ENCODE data around the gene PKD2L2.
"Not testable (repeated sequence)": the region's sequence is repeated elsewhere in the genome, so short reads cannot be mapped to it uniquely, and the experiment has no call there.

PKD2L2 gene

GRCh38 chr5:137890845-137891244 lies 1.6 kb downstream of the PKD2L2 start:
- no peak for DNase-seq

DNA sequence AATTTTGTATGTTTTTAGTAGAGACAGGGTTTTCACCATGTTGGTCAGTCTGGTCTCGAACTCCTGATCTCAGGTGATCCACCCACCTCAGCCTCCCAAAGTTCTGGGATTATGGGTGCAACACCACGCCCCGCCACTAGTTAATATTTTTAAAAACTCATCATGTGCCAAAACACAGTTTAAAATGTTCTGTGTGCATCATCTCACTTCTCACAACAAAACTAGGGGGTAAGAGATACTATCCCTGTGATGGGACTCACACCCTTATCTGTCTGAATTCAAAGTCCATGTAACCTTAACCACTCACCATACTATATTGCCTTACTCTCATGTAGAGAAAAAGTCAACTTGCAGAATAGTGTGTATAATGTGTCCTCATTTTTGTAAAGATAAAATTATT lies 2.6 kb downstream of the PKD2L2 start:
- no peak for DNase-seq

DNA sequence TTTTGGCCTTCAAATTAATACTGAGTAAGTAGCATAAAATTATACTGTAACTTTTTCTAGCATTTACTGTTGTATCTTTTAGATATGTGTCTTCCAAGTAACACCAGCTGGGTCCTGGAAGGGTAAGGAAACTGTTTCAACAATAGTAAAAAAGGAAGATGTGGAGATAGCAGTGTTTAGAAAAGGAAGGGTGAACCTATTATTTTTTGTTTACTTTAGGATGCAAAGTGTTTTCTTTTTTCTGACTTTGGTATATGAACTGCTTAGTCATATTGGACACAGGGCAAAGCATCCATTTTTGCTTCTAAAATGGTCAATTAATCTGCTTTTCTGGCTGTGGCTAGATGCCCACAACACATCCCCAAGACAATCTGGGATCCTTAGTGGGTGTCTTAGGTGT lies 5.3 kb downstream of the PKD2L2 start:
- no peak for DNase-seq

DNA sequence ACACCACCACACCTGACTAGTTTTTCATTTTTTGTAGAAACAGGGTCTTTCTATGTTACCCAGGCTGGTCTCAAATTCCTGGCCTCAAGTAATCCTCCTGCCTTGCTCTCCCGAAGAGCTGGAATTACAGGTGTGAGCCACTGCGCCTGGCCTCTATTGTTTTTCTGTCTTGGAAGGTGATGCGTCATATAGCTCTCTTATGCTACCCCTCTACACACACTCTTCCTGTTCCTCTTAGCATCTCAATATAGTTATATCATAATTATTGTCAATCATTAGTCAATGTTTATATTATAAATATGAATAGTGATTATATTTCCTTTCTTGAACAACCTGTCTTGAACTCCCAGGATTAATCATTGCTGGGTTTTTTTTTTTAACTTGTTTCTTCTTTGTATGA lies 7.3 kb downstream of the PKD2L2 start:
- no peak for DNase-seq

DNA sequence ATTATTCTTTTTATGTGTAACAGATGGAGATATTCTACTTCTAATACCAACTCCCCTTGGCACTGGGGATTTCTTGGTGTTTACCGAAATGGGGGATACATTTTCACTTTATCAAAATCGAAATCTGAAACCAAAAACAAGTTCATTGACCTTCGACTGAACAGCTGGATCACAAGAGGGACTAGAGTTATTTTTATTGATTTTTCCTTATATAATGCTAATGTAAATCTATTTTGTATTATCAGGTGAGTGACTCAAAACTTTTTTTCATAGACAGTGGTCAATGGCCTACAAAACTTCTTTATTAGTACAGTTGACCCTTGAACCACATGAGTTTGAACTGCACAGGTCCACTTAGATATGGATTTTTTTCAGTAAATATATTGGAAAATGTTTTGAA lies 10.2 kb downstream of the PKD2L2 start:
- no peak for DNase-seq

DNA sequence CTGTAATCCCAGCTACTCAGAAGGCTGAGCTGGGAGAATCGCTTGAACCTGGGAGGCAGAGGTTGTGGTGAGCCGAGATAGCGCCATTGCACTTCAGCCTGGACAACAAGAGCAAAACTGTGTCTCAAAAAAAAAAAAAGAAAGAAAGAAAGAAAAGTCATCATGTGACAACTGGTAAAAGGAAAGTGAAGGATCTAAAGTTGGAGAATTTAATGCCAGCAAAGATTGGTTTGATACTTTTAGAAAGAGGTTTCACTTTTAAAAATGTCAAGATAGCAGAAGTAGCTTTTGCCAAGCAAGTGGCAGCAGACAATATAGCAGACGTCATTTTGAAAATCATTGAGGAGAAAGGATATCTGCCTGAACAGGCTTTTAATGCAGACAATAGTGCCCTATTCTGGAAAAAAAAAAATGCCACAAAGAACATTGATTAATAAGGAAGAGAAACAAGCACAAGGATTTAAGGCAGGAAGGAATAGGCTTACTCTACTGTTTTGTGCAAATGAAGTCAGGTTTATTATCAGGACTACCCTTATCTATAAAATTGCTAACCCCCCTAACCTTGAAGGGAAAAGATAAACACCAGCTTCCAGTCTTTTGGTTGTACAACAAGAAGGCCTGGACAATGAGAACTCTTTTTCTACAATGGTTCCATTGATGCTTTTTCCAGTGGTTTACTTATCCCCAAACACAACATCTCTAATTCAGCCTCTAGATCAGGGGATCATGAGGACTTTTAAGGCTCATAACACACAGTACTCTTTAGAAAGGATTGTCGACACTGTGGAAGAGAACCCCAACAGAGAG lies 12.0 kb downstream of the PKD2L2 start:
- no peak for DNase-seq

GRCh38 chr5:137902408-137903133 lies 13.3 kb downstream of the PKD2L2 start:
- DNase-seq = no peak

DNA sequence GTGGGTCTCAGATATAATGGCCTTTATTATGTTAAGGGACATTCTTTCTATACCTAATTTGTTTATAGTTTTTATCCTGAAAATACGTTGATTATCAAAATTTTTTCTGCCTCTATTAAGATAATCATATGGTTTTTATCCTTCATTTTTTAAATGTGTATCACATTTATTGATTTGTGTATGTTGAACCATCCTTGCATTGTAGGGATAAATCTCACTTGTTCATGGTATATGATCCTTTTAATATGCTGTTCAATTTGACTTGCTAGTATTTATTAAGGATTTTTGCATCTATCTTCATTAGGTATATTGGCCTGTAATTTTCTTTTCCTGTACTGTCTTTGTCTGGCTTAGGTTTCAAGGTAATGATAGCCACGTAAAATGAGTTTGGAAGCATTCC lies 25.5 kb downstream of the PKD2L2 start:
- no peak for DNase-seq

GRCh38 chr5:137916923-137917322 lies 27.7 kb downstream of the PKD2L2 start:
- no peak for DNase-seq

GRCh38 chr5:137921931-137922330 lies 32.7 kb downstream of the PKD2L2 start:
- no peak for DNase-seq

DNA sequence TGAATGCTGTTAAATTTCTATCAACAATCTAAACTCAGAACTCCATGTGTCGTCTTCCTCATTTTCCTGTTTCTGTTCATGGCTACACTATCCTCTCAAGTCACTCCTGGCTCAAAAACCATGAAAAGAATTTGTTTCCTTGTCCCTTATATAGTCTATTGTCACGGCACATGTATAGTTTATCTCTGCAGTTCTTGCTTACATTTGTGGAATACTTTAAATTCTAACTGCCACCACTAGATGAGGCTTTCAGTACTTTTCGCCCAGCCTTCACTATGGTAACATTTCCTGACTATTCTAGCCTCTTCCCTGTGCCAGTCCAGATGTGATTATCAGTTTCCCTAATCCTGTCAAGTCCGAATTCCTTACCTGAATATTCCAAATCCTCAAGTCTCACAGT lies 34.6 kb downstream of the PKD2L2 start:
- DNase-seq = no peak

- DNase-seq = no peak
Measured at GRCh38 chr5:137932800-137933199, 43.5 kb downstream of the PKD2L2 start.

DNA sequence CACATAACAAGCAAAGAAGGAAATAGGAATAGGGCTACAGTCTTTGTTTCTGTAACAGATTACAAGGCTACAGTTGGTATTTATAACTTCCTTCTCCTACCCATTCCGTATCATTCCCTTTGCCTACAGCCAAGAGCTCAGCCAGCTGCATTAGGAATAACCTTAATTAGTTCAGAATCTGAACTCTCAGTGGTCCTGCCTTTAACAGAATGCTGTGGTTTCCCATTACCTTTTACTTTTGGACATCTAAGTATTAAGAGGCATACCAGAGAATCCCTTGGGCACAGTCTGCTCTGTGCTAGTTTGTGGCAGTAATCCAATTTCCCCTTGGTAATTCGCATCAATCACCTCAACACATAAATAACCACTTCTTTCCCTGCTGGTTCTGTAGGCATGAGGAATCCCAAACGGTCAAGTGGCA lies 44.2 kb downstream of the PKD2L2 start:
- DNase-seq = no peak

GRCh38 chr5:137935190-137935589 lies 45.9 kb downstream of the PKD2L2 start:
- DNase-seq = no peak

DNA sequence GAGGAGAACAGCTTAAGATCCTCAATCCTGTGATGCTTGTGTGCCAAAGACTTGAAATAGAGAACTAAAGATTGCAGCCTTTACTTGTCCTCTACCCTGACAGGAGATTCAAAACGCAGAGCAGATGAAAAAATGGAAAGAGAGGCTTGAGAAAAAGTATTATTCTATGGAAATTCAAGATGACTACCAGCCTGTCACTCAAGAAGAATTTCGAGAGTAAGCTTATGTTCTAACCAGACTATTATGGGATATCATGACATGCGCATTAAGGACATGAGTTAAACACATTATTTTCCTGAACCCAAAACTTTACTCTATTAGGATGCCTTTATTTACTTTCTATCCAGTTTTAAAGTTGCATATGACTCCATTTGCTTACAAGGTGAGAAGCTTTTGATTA lies 46.4 kb downstream of the PKD2L2 start:
- no peak for DNase-seq

DNA sequence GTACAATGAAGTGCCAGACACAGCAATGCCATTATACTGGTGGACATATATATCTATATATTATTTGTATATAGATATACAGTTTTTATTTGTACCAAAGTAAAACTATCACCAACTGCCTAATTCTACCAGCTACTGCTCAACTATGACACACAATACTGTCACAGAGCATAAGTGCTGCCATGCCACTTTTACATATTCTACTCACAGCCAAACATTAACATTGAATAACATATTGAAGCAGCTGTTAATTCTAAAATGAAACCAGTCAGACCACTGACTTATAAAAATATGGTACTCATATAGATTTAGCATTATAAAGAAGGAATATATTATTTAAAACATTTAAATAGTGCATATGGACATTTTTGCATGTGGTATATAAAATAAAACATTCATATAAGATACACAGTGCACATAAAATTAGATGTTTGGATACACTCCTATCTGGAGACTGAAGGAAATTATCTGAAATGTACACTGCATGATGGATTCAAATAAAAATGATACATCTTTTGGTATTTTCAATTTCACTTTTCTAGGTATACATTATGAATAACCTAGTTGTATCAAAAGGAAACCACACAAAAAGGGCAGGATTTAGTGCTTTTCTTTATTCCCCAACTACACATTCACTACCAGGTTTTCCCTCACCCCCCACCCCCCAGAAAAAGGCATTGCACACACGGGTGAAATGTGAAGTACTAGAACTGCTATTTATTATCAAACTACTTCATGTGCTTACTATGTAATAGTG lies 48.9 kb downstream of the PKD2L2 start:
- peak in 1 of 2 donors; percentile 14 for DNase-seq

GRCh38 chr5:137938751-137939143 lies 49.5 kb downstream of the PKD2L2 start:
- DNase-seq = no peak

GRCh38 chr5:137939331-137939730 lies 50.1 kb downstream of the PKD2L2 start:
- no peak for DNase-seq

GRCh38 chr5:137944280-137944679 lies 55.0 kb downstream of the PKD2L2 start:
- DNase-seq = not testable (repeated sequence)

DNA sequence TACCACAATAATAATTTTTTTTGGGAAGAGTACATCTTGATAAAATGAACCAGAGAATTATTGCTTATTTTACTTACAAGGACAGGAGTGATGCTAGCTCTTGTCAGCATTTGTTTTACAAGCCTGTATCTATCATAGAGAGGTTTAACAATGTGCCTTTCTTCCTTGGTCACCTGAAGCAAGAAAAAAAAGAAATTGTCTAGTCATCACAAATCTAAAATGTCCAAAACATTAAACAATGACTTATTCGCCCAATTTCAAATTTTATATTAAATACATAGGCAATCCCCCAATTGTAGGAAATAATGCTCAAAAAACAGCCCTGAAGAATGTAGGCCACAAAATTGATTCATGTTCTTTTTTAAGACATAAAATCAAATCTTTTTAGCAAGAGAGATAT lies 56.6 kb downstream of the PKD2L2 start:
- no peak for DNase-seq

GRCh38 chr5:137954131-137954879 lies 65.0 kb downstream of the PKD2L2 start:
- no peak for DNase-seq

DNA sequence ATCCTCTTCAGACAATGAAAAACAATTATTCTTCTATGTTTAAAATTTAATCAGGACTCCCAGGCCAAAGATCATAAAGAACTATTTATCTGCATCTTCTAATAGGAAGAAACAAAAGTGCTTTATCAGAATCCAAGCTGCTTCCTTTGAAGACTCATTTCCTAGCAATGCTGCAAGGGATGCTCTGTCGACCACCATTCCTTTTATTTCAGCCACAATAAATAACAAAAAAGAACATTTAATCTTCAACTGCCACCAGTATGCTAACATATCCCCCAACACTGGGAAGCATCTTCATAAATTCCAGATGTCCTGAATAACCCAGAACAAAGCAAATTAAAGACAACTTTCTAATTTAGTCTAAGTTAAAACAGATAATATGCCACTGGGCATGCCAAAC lies 68.7 kb downstream of the PKD2L2 start:
- no peak for DNase-seq

- DNase-seq = no peak
Measured at GRCh38 chr5:137959488-137959887, 70.2 kb downstream of the PKD2L2 start.

All from stimulated activated CD4-positive, alpha-beta T cell treated with anti-CD3 and anti-CD28 coated beads, Interleukin-2, amount 100 ng/mL, for 24 hours (primary cell).